OCI-LY3 (cell line): ENCODE measurements around the gene IL22RA1.

ENCODE experiments used
- H2AFZ ChIP-seq: fragments of 200-600, 300-600 bp; shearing (Covaris generic); 2 replicates; pipeline ENCODE4 v1.6.0; 2014; ENCODE audit warnings: antibody characterized with exemption, low read depth, low read length
- H3K27ac ChIP-seq: fragments of 200-600, 300-600 bp; sonication (generic); 2 replicates; pipeline ENCODE4 v1.5.1; 2014; ENCODE audit warnings: mild to moderate bottlenecking, low read length, moderate library complexity, mixed read lengths
- H3K27me3 ChIP-seq: fragments of 200-600, 300-600 bp; sonication (generic); 2 replicates; pipeline ENCODE4 v1.6.1; 2014; ENCODE audit warnings: low read depth, low read length, mixed read lengths
- H3K36me3 ChIP-seq: fragments of 200-600, 300-600 bp; sonication (generic); replicated peaks from 2 replicates; pipeline ENCODE3; 2014; ENCODE audit warnings: low read depth, low read length, mixed read lengths
- H3K4me1 ChIP-seq: fragments of 300-600, 200-600 bp; sonication (generic); 2 replicates; pipeline ENCODE4 v1.6.1; 2014; ENCODE audit warnings: low read length, mixed read lengths
- H3K4me2 ChIP-seq: fragments of 200-600, 300-600 bp; sonication (generic); 2 replicates; pipeline ENCODE4 v1.6.1; 2014; ENCODE audit warnings: low read length, mixed read lengths
- H3K4me3 ChIP-seq: fragments of 300-600, 200-600 bp; sonication (generic); 2 replicates; pipeline ENCODE4 v1.5.1; 2014; ENCODE audit warnings: antibody characterized with exemption, mild to moderate bottlenecking, low read length, moderate library complexity
- H3K79me2 ChIP-seq: fragments of 300-600, 200-600 bp; shearing (Covaris generic); 2 replicates; pipeline ENCODE4 v1.6.1; 2014; ENCODE audit warnings: mild to moderate bottlenecking, low read length, mixed read lengths
- H3K9ac ChIP-seq: fragments of 300-600, 200-600 bp; shearing (Covaris generic); 2 replicates; pipeline ENCODE4 v1.6.0; 2014; ENCODE audit warnings: mild to moderate bottlenecking, low read length, moderate library complexity
- H3K9me3 ChIP-seq: fragments of 200-600, 300-600 bp; shearing (Covaris generic); 2 replicates; pipeline ENCODE4 v1.6.1; 2014; ENCODE audit warnings: low read length, mixed read lengths; ENCODE audit not compliant: insufficient read depth
- H4K20me1 ChIP-seq: fragments of 200-600, 300-600 bp; sonication (generic); 2 replicates; pipeline ENCODE4 v1.6.1; 2016; ENCODE audit warnings: low read length, mixed read lengths; ENCODE audit not compliant: insufficient read depth
- CTCF ChIP-seq: fragments of 200-600, 300-600 bp; sonication (generic); IDR thresholded peaks from 2 replicates; pipeline ENCODE4 v1.5.1; 2014; ENCODE audit warnings: antibody characterized with exemption, low read length, low read depth
- EZH2phosphoT487 ChIP-seq: fragments of 200-600 bp; shearing (Covaris generic); IDR thresholded peaks from 2 replicates; pipeline ENCODE4 v1.6.1; 2018; ENCODE audit warnings: antibody characterized with exemption, mixed run types, low read depth

The IL22RA1 gene

GRCh38 chr1:24119489-24119858, 23.5 kb downstream of the IL22RA1 start:
- H3K36me3 ChIP-seq = no peaks in the 10 kb centered on the region
- no peaks in the 10 kb centered on the region for H3K9me3 ChIP-seq
- H2AFZ ChIP-seq = no peak overlapping the region
- no peak overlapping the region for H3K27ac ChIP-seq
- no peaks in the 10 kb centered on the region for H3K4me1 ChIP-seq
- no peak overlapping the region for H3K9ac ChIP-seq
- H3K79me2 ChIP-seq = no peaks in the 10 kb centered on the region
- H3K4me2 ChIP-seq = no peak overlapping the region
- peaks cover 6% of the 10 kb centered on the region; the same call in 1 of the 2 replicates for H3K27me3 ChIP-seq
- TF ChIP-seq EZH2phosphoT487 (no peak), CTCF (no peak)
- no peak overlapping the region for H3K4me3 ChIP-seq
- H4K20me1 ChIP-seq = no peaks in the 10 kb centered on the region

- H3K4me3 ChIP-seq = no peak overlapping the region
- H3K27ac ChIP-seq = no peak overlapping the region
- H3K79me2 ChIP-seq = no peaks in the 10 kb centered on the region
- H3K9me3 ChIP-seq = no peaks in the 10 kb centered on the region
- no peak overlapping the region for H2AFZ ChIP-seq
- H4K20me1 ChIP-seq = no peaks in the 10 kb centered on the region
- no peak for TF ChIP-seq CTCF
- TF ChIP-seq EZH2phosphoT487 = no peak
- H3K27me3 ChIP-seq = peaks cover 6% of the 10 kb centered on the region; the same call in 1 of the 2 replicates
- no peaks in the 10 kb centered on the region for H3K4me1 ChIP-seq
- no peak overlapping the region for H3K9ac ChIP-seq
- no peak overlapping the region for H3K4me2 ChIP-seq
- no peaks in the 10 kb centered on the region for H3K36me3 ChIP-seq
These were observed 24.3 kb downstream of the IL22RA1 start for GRCh38 chr1:24118410-24119242.

- H3K79me2 ChIP-seq = no peaks in the 10 kb centered on the region
- H3K27me3 ChIP-seq = peaks cover 6% of the 10 kb centered on the region; the same call in 1 of the 2 replicates
- H2AFZ ChIP-seq = no peak overlapping the region
- no peaks in the 10 kb centered on the region for H4K20me1 ChIP-seq
- no peak overlapping the region for H3K27ac ChIP-seq
- H3K9ac ChIP-seq = no peak overlapping the region
- no peaks in the 10 kb centered on the region for H3K36me3 ChIP-seq
- H3K4me3 ChIP-seq = no peak overlapping the region
- TF ChIP-seq EZH2phosphoT487 = no peak
- no peaks in the 10 kb centered on the region for H3K4me1 ChIP-seq
- H3K9me3 ChIP-seq = no peaks in the 10 kb centered on the region
- no peak overlapping the region for H3K4me2 ChIP-seq
These were observed 25.1 kb downstream of the IL22RA1 start for GRCh38 chr1:24117722-24118409.

GRCh38 chr1:24117132-24117531, 25.8 kb downstream of the IL22RA1 start:
- TF ChIP-seq EZH2phosphoT487 (no peak), CTCF (no peak)
- H3K4me2 ChIP-seq = no peak overlapping the region
- H3K9me3 ChIP-seq = no peaks in the 10 kb centered on the region
- no peak overlapping the region for H2AFZ ChIP-seq
- H3K79me2 ChIP-seq = no peaks in the 10 kb centered on the region
- peaks cover 6% of the 10 kb centered on the region; the same call in 1 of the 2 replicates for H3K27me3 ChIP-seq
- no peak overlapping the region for H3K27ac ChIP-seq
- no peaks in the 10 kb centered on the region for H4K20me1 ChIP-seq
- H3K4me1 ChIP-seq = no peaks in the 10 kb centered on the region
- H3K36me3 ChIP-seq = no peaks in the 10 kb centered on the region
- H3K9ac ChIP-seq = no peak overlapping the region
- no peak overlapping the region for H3K4me3 ChIP-seq
